GM23338 (cell line): ENCODE measurements around the gene FPGS.

Experiments
- EZH2phosphoT487 ChIP-seq: fragments of 200-600 bp; sonication (generic); IDR thresholded peaks from one replicate; pipeline ENCODE4 v1.8.1; 2018; ENCODE audit warnings: antibody characterized with exemption; ENCODE audit not compliant: unreplicated experiment
- POLR2AphosphoS5 ChIP-seq: IDR thresholded peaks from 2 replicates; pipeline ENCODE4 v1.6.1; 2016; ENCODE audit warnings: antibody characterized with exemption, low read depth
- ZNF331 ChIP-seq: fragments of 250-450 bp; sonication (Bioruptor Pico); IDR thresholded peaks from 2 replicates; pipeline ENCODE4 v1.5.0; 2020; ENCODE audit warnings: low read depth, mild to moderate bottlenecking, moderate library complexity
- TF ChIP-seq, protein P1 (sequence below), 2 experiments: fragments of 200-600 bp in 1 of 2; sonication (generic) in 1 of 2; conservative IDR thresholded peaks; 2 replicates each; pipeline versions ENCODE4 v1.5.1 to v1.6.1; 2016 to 2017; ENCODE audit warnings: antibody characterized with exemption in 2 of 2, low read depth in 2 of 2, mild to moderate bottlenecking in 2 of 2, moderate library complexity in 1 of 2

GRCh38 chr9:127812936-127813675, 10.4 kb downstream of the FPGS start:
- TF ChIP-seq, protein P1, sequence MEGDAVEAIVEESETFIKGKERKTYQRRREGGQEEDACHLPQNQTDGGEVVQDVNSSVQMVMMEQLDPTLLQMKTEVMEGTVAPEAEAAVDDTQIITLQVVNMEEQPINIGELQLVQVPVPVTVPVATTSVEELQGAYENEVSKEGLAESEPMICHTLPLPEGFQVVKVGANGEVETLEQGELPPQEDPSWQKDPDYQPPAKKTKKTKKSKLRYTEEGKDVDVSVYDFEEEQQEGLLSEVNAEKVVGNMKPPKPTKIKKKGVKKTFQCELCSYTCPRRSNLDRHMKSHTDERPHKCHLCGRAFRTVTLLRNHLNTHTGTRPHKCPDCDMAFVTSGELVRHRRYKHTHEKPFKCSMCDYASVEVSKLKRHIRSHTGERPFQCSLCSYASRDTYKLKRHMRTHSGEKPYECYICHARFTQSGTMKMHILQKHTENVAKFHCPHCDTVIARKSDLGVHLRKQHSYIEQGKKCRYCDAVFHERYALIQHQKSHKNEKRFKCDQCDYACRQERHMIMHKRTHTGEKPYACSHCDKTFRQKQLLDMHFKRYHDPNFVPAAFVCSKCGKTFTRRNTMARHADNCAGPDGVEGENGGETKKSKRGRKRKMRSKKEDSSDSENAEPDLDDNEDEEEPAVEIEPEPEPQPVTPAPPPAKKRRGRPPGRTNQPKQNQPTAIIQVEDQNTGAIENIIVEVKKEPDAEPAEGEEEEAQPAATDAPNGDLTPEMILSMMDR (conservative IDR thresholded peaks at IDR 0.05; ENCODE audit: low read depth in 2 of 2), result no peak
- no peak for TF ChIP-seq POLR2AphosphoS5
- TF ChIP-seq EZH2phosphoT487, result no peak
- no peak for TF ChIP-seq ZNF331 (CRISPR knock-in tag)
